Natural killer cell (primary cell): ENCODE results near the gene CENPL. TPM values are rescaled to one million over a fixed set of nuclear protein-coding genes. Genes with fewer than 3 reads are reported as not detected.

ENCODE experiments used
- ATAC-seq, 3 donors: fragments of 150-1000 bp in 2 of 3; fragments of 200-7000 bp in 1 of 3; cut with Tn5 transposase; 1 replicate in 1 of 3; 2 replicates in 2 of 3; pipeline ENCODE4 v1.10.0; 2021; ENCODE audit warnings: mild to moderate bottlenecking in 2 of 3, moderate library complexity in 2 of 3
- DNase-seq, 2 donors: peaks; one replicate each; pipeline versions ENCODE4 v3.0.0 to v3.0.0-alpha.2; 2013 to 2021; ENCODE audit warnings: mixed read lengths in 1 of 2
- H3K27ac ChIP-seq: one replicate; pipeline ENCODE4 v1.5.1; 2013; ENCODE audit warnings: mild to moderate bottlenecking, low read length
- H3K27me3 ChIP-seq: one replicate; pipeline ENCODE4 v1.6.1; 2013; ENCODE audit warnings: low read length; ENCODE audit not compliant: control insufficient read depth, insufficient read depth
- H3K36me3 ChIP-seq: one replicate; pipeline ENCODE4 v1.6.1; 2013; ENCODE audit warnings: low read length; ENCODE audit not compliant: control insufficient read depth, insufficient read depth
- H3K4me1 ChIP-seq: one replicate; pipeline ENCODE4 v1.6.1; 2013; ENCODE audit warnings: low read length; ENCODE audit not compliant: control insufficient read depth, insufficient read depth
- H3K4me3 ChIP-seq: one replicate; pipeline ENCODE4 v1.5.1; 2013; ENCODE audit warnings: low read length
- H3K9me3 ChIP-seq: one replicate; pipeline ENCODE4 v1.6.1; 2013; ENCODE audit warnings: low read length; ENCODE audit not compliant: control insufficient read depth, insufficient read depth
- H3K27ac Mint-ChIP-seq, 2 donors: one replicate each; pipeline ENCODE4 v1.8.0; 2022; ENCODE audit warnings: mild to moderate bottlenecking in 2 of 2, mixed read lengths in 2 of 2, moderate library complexity in 1 of 2
- H3K27me3 Mint-ChIP-seq, 2 donors: one replicate each; pipeline ENCODE4 v1.8.0; 2022; ENCODE audit warnings: low read depth in 2 of 2, mixed read lengths in 2 of 2
- H3K36me3 Mint-ChIP-seq: one replicate; pipeline ENCODE4 v1.8.0; 2022; ENCODE audit warnings: mixed read lengths
- H3K4me1 Mint-ChIP-seq, 2 donors: one replicate each; pipeline ENCODE4 v1.8.0; 2022; ENCODE audit warnings: mixed read lengths in 2 of 2
- H3K4me3 Mint-ChIP-seq: one replicate; pipeline ENCODE4 v1.8.0; 2022; ENCODE audit warnings: mild to moderate bottlenecking, moderate library complexity, mixed read lengths
- H3K9me3 Mint-ChIP-seq, 2 donors: one replicate each; pipeline ENCODE4 v1.8.0; 2022; ENCODE audit warnings: mixed read lengths in 2 of 2
- WGBS: methylation state at CpG from one replicate; pipeline ENCODE4 v1.1.7; 2013; ENCODE audit warnings: missing lambda C conversion rate; ENCODE audit not compliant: insufficient coverage; 5-methylcytosine and 5-hydroxymethylcytosine counted together
- intact Hi-C: fragments of 100-400 bp; cut with micrococcal nuclease; formaldehyde crosslinking; loops from one replicate; pipeline ENCODE4 v1.14.2; 2022
- total RNA-seq, 4 donors: library from RNA; stranded (reverse); fragments of 120-200 nt in 1 of 4; gene quantifications; one replicate each; pipeline versions ENCODE4 v1.2.3 to v1.2.4, GENCODE V29; 2013 to 2022
- TF ChIP-seq, protein P1 (sequence below): fragments of 200-600 bp; IDR thresholded peaks from one replicate; pipeline ENCODE4 v1.8.0; 2022; ENCODE audit warnings: antibody characterized with exemption

CENPL gene
- total RNA-seq, 3 donors from 2014 or later (not counting 1 experiment from before 2014, with no cell fraction given) = 8.8 to 16.4 (median 10.0) TPM

DNA sequence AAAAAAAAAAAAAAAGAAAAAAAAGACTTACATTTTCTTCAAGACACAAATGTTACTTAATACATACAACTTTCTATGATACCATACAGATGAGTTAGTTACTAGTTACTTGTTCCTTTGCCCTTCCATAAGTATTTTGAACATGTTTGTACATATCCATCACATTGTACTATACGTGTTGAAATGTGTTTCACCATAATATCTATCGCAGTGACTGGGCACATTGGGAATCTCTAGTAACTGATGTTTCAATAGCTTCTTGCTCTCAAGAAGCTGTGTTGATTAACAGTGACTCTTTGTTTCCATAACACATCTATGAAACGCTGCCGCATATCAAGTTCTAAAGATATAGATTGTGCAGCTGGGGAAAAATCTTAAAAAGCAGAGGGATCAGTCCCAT is 67.0 kb downstream of the CENPL start:
- intact Hi-C loops = no loop called here
- Histone ChIP-seq H3K36me3 (peaks cover 64% of the 10 kb centered on the region), H3K27me3 (no peaks in the 10 kb centered on the region), H3K4me1 (no peaks in the 10 kb centered on the region), H3K4me3 (no peak overlapping the region), H3K9me3 (no peaks in the 10 kb centered on the region), H3K27ac (no peak overlapping the region)
- Mint-ChIP-seq H3K4me3 (no peak overlapping the region), H3K9me3 (peaks cover 4 to 7% of the 10 kb centered on the region in 2 donors), H3K27ac (no peak overlapping the region), H3K36me3 (peaks cover 39% of the 10 kb centered on the region), H3K4me1 (peaks cover 0 to 8% of the 10 kb centered on the region in 2 donors), H3K27me3 (no peaks in the 10 kb centered on the region)
- DNase-seq = no peak
- TF ChIP-seq, protein P1, sequence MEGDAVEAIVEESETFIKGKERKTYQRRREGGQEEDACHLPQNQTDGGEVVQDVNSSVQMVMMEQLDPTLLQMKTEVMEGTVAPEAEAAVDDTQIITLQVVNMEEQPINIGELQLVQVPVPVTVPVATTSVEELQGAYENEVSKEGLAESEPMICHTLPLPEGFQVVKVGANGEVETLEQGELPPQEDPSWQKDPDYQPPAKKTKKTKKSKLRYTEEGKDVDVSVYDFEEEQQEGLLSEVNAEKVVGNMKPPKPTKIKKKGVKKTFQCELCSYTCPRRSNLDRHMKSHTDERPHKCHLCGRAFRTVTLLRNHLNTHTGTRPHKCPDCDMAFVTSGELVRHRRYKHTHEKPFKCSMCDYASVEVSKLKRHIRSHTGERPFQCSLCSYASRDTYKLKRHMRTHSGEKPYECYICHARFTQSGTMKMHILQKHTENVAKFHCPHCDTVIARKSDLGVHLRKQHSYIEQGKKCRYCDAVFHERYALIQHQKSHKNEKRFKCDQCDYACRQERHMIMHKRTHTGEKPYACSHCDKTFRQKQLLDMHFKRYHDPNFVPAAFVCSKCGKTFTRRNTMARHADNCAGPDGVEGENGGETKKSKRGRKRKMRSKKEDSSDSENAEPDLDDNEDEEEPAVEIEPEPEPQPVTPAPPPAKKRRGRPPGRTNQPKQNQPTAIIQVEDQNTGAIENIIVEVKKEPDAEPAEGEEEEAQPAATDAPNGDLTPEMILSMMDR = no peak
- no peak for ATAC-seq
- 100% methylated on average over 4 of the region's 4 CpGs for WGBS

DNA sequence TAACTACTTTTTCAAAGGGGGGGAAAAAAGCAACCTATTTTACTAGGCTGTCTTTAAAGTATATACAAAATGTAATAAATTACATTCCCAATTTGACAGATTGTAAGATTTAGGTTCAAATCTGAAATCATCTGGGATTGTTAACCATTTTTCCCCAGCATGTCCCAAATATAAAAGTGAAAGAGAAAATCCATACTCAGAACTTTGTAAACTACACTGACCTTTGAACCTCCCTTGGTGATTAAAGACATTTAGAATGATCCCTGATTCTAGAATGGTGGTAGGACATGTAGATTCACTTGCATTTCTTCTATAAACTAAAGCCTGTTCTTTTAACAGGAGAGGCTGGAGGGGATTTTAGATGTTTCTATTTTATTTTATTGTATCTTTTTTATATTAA is 70.9 kb downstream of the CENPL start:
- Histone ChIP-seq H3K4me3 (no peak overlapping the region), H3K36me3 (peaks cover 61% of the 10 kb centered on the region), H3K27me3 (no peaks in the 10 kb centered on the region), H3K9me3 (no peaks in the 10 kb centered on the region), H3K4me1 (no peaks in the 10 kb centered on the region), H3K27ac (no peak overlapping the region)
- TF ChIP-seq, protein P1 = no peak
- Mint-ChIP-seq H3K9me3 (no peaks in the 10 kb centered on the region), H3K36me3 (peaks cover 9% of the 10 kb centered on the region), H3K27me3 (no peaks in the 10 kb centered on the region), H3K4me3 (no peak overlapping the region), H3K27ac (no peak overlapping the region), H3K4me1 (no peaks in the 10 kb centered on the region)
- ATAC-seq (no peak), DNase-seq (no peak)
- intact Hi-C loops = no loop called here

Other genes with a start within 250 kb of the CENPL start
- gene SLC9C2, start 221.8 kb downstream of the CENPL start, total RNA-seq = not detected
- gene TEX50, start 189.5 kb downstream of the CENPL start, total RNA-seq = not detected
- not detected for gene ANKRD45, start 155.0 kb downstream of the CENPL start, total RNA-seq
- gene KLHL20, start 109.9 kb downstream of the CENPL start, total RNA-seq = 10 to 100 TPM; 31.4 to 34.5 (median 33.1) TPM
- gene DARS2, start 210 bp downstream of the CENPL start, total RNA-seq = 1 to 10 TPM; 5.0 to 8.4 (median 5.8) TPM
- 100 to 1,000 TPM; 208 to 299 (median 214) TPM for gene GAS5, start 43.1 kb upstream of the CENPL start, total RNA-seq
- gene ZBTB37, start 43.5 kb upstream of the CENPL start, total RNA-seq = 10 to 100 TPM; 38.2 to 47.3 (median 39.8) TPM
- under 1 TPM in 2 of 3 donors, not detected in 1; 0.38 to 0.48 TPM for gene SERPINC1, start 92.4 kb upstream of the CENPL start, total RNA-seq
- 10 to 100 TPM; 67.8 to 82.1 (median 78.9) TPM for gene RC3H1, start 197.5 kb upstream of the CENPL start, total RNA-seq